Coronary artery (tissue), 2 donors: Measurements from ENCODE around the gene PLEKHA3.

Experiments used
- DNase-seq: peaks from one replicate; pipeline ENCODE4 v3.0.0-alpha.2; 2017; ENCODE audit warnings: low spot score
- H3K27ac ChIP-seq, 2 donors: fragments of 200-600 bp; sonication (generic); one replicate each; pipeline ENCODE4 v1.5.1; 2016 to 2019
- H3K4me3 ChIP-seq: fragments of 200-600 bp; sonication (generic); 2 replicates; pipeline ENCODE4 v1.5.1; 2016; ENCODE audit warnings: mild to moderate bottlenecking, moderate library complexity
- CTCF ChIP-seq: fragments of 200-600 bp; sonication (generic); IDR thresholded peaks from one replicate; pipeline ENCODE4 v1.5.1; 2019; ENCODE audit warnings: antibody characterized with exemption

The PLEKHA3 gene

GRCh38 chr2:178498137-178498536, 17.9 kb downstream of the PLEKHA3 start:
- no peak overlapping the region for H3K4me3 ChIP-seq
- DNase-seq = no peak
- no peak for TF ChIP-seq CTCF
- no peak overlapping the region for H3K27ac ChIP-seq

GRCh38 chr2:178499640-178500039, 19.4 kb downstream of the PLEKHA3 start:
- no peak overlapping the region for H3K4me3 ChIP-seq
- TF ChIP-seq CTCF = no peak
- no peak for DNase-seq
- H3K27ac ChIP-seq = no peak overlapping the region

GRCh38 chr2:178502751-178503150, 22.5 kb downstream of the PLEKHA3 start:
- DNase-seq = no peak
- no peak for TF ChIP-seq CTCF

GRCh38 chr2:178506101-178506500, 25.8 kb downstream of the PLEKHA3 start:
- H3K27ac ChIP-seq = no peak overlapping the region
- no peak overlapping the region for H3K4me3 ChIP-seq
- no peak for TF ChIP-seq CTCF
- DNase-seq = no peak

More at GRCh38 chr2:178502751-178503150, 22.5 kb downstream of the PLEKHA3 start:
- no peak overlapping the region for H3K4me3 ChIP-seq
- H3K27ac ChIP-seq = no peak overlapping the region

- no peak for TF ChIP-seq CTCF
- Histone ChIP-seq H3K27ac (no peak overlapping the region), H3K4me3 (no peak overlapping the region)
- no peak for DNase-seq
Observed at GRCh38 chr2:178506524-178506923, 26.3 kb downstream of the PLEKHA3 start.

GRCh38 chr2:178506949-178507348, 26.7 kb downstream of the PLEKHA3 start:
- no peak overlapping the region for H3K4me3 ChIP-seq
- TF ChIP-seq CTCF = no peak
- H3K27ac ChIP-seq = no peak overlapping the region
- DNase-seq = no peak

- TF ChIP-seq CTCF = no peak
- DNase-seq = no peak
- H3K27ac ChIP-seq = no peak overlapping the region
- H3K4me3 ChIP-seq = no peak overlapping the region
Observed at GRCh38 chr2:178508646-178509045, 28.4 kb downstream of the PLEKHA3 start.
